IMR-90 (cell line): Measurements from ENCODE around the gene CCL19. TPM values are rescaled to one million over a fixed set of nuclear protein-coding genes. Genes with fewer than 3 reads are reported as not detected.

ENCODE experiments used
- ATAC-seq: fragments of 200-7000 bp; cut with Tn5 transposase; 2 replicates; pipeline ENCODE4 v1.9.1; 2020; ENCODE audit warnings: low read depth, mild to moderate bottlenecking, moderate library complexity
- BruUV-seq: library from RNA; stranded (reverse); fragments of 400-500 nt; replicated peaks from 2 replicates; lab custom pipeline; 2021; lab: Mats Ljungman, UMichigan
- CTCF ChIA-PET: fragments of 300-600 bp; formaldehyde crosslinking; extraction: SDS; loops from one replicate; lab custom pipeline; 2021; ENCODE audit warnings: antibody characterized with exemption; lab: Yijun Ruan, JAX
- POLR2A ChIA-PET: fragments of 300-600 bp; sonication (Branson Sonifier 250); formaldehyde crosslinking; loops from one replicate; lab custom pipeline; 2022; ENCODE audit warnings: antibody characterized with exemption; ENCODE audit not compliant: unreplicated experiment; lab: Charles Lee
- DNase-seq: peaks from one replicate; pipeline ENCODE4 v3.0.0; 2013
- H2AFZ ChIP-seq: replicated peaks from 2 replicates; pipeline ENCODE3; 2013; ENCODE audit warnings: low read length, mild to moderate bottlenecking; ENCODE audit not compliant: poor library complexity
- H2AK5ac ChIP-seq: 2 replicates; pipeline ENCODE4 v1.6.1; 2013; ENCODE audit warnings: low read depth, low read length, inconsistent platforms
- H2AK9ac ChIP-seq: replicated peaks from 2 replicates; pipeline ENCODE3; 2013; ENCODE audit warnings: mild to moderate bottlenecking, low read depth, low read length, moderate library complexity; ENCODE audit not compliant: poor library complexity
- H2BK120ac ChIP-seq: 2 replicates; pipeline ENCODE4 v1.6.1; 2013; ENCODE audit warnings: low read depth, low read length, inconsistent platforms
- H2BK15ac ChIP-seq: 3 replicates; pipeline ENCODE4 v1.6.1; 2013; ENCODE audit warnings: low read depth, low read length, inconsistent platforms
- H2BK20ac ChIP-seq: 2 replicates; pipeline ENCODE4 v1.6.1; 2013; ENCODE audit warnings: low read depth, mild to moderate bottlenecking, inconsistent platforms, low read length, moderate library complexity
- H2BK5ac ChIP-seq: 2 replicates; pipeline ENCODE4 v1.6.1; 2013; ENCODE audit warnings: mild to moderate bottlenecking, low read depth, low read length, inconsistent platforms; ENCODE audit not compliant: poor library complexity, severe bottlenecking
- H3K14ac ChIP-seq: replicated peaks from 2 replicates; pipeline ENCODE4 v1.6.1; 2013; ENCODE audit warnings: low read depth, low read length, inconsistent platforms
- H3K18ac ChIP-seq: 2 replicates; pipeline ENCODE4 v1.6.1; 2013; ENCODE audit warnings: low read depth, low read length, control low read depth
- H3K23ac ChIP-seq: 2 replicates; pipeline ENCODE4 v1.6.1; 2013; ENCODE audit warnings: low read depth, low read length, inconsistent platforms
- H3K27ac ChIP-seq: 2 replicates; pipeline ENCODE4 v1.5.1; 2013; ENCODE audit warnings: mild to moderate bottlenecking, control low read depth, low read length; ENCODE audit not compliant: insufficient read depth
- H3K27me3 ChIP-seq: 2 replicates; pipeline ENCODE4 v1.6.1; 2013; ENCODE audit warnings: low read length; ENCODE audit not compliant: control insufficient read depth, insufficient read depth
- H3K36me3 ChIP-seq: 2 replicates; pipeline ENCODE4 v1.6.1; 2013; ENCODE audit warnings: low read length, mixed read lengths; ENCODE audit not compliant: control insufficient read depth, insufficient read depth
- H3K4ac ChIP-seq: 2 replicates; pipeline ENCODE4 v1.6.1; 2013; ENCODE audit warnings: low read depth, low read length, inconsistent platforms
- H3K4me1 ChIP-seq: 2 replicates; pipeline ENCODE4 v1.6.1; 2013; ENCODE audit warnings: low read length, mixed read lengths; ENCODE audit not compliant: control insufficient read depth, insufficient read depth
- H3K4me2 ChIP-seq: 2 replicates; pipeline ENCODE4 v1.6.1; 2013; ENCODE audit warnings: low read depth, mild to moderate bottlenecking, control low read depth, low read length, moderate library complexity
- H3K4me3 ChIP-seq: 2 replicates; pipeline ENCODE4 v1.5.1; 2013; ENCODE audit warnings: low read depth, mild to moderate bottlenecking, control low read depth, low read length, moderate library complexity; ENCODE audit not compliant: insufficient read depth
- H3K56ac ChIP-seq: 2 replicates; pipeline ENCODE4 v1.6.1; 2013; ENCODE audit warnings: low read length, inconsistent platforms; ENCODE audit not compliant: insufficient read depth; ENCODE audit errors: extremely low read depth
- H3K79me1 ChIP-seq, 2 experiments: 2 replicates each; pipeline ENCODE4 v1.6.1; 2013; ENCODE audit warnings: low read length in 2 of 2, inconsistent platforms in 1 of 2, low read depth in 1 of 2
- H3K9ac ChIP-seq: 2 replicates; pipeline ENCODE4 v1.6.1; 2013; ENCODE audit warnings: low read depth, low read length, control low read depth
- H3K9me1 ChIP-seq: 2 replicates; pipeline ENCODE4 v1.6.1; 2013; ENCODE audit warnings: low read length, inconsistent platforms; ENCODE audit not compliant: insufficient read depth
- H3K9me3 ChIP-seq: 2 replicates; pipeline ENCODE4 v1.6.1; 2013; ENCODE audit warnings: low read length; ENCODE audit not compliant: control insufficient read depth, insufficient read depth
- H4K20me1 ChIP-seq: 2 replicates; pipeline ENCODE4 v1.6.1; 2013; ENCODE audit warnings: low read length, inconsistent platforms; ENCODE audit not compliant: insufficient read depth
- H4K5ac ChIP-seq: 2 replicates; pipeline ENCODE4 v1.6.1; 2013; ENCODE audit warnings: mild to moderate bottlenecking, low read depth, low read length, control low read depth
- H4K8ac ChIP-seq, 2 experiments: 2 replicates each; pipeline ENCODE4 v1.6.1; 2013; ENCODE audit warnings: low read depth in 2 of 2, low read length in 2 of 2, control low read depth in 1 of 2, inconsistent platforms in 1 of 2
- H4K91ac ChIP-seq: 2 replicates; pipeline ENCODE4 v1.6.1; 2013; ENCODE audit warnings: low read depth, low read length, inconsistent platforms; ENCODE audit not compliant: insufficient read depth
- BHLHE40 ChIP-seq: fragments of 150-350 bp; IDR thresholded peaks from 2 replicates; pipeline ENCODE4 v1.6.1; 2016; ENCODE audit warnings: mild to moderate bottlenecking, low read depth, low read length
- CEBPB ChIP-seq: IDR thresholded peaks from 2 replicates; pipeline ENCODE4 v1.6.1; 2012; ENCODE audit warnings: low read depth, low read length, improper control_type of control experiment
- CHD1 ChIP-seq: IDR thresholded peaks from 2 replicates; pipeline ENCODE4 v1.6.1; 2012; ENCODE audit warnings: low read depth, low read length, improper control_type of control experiment
- ELK1 ChIP-seq: fragments of 150-350 bp; IDR thresholded peaks from 2 replicates; pipeline ENCODE4 v1.6.1; 2016; ENCODE audit warnings: low read depth, mild to moderate bottlenecking, low read length, moderate library complexity, borderline replicate concordance
- FOS ChIP-seq: fragments of 150-350 bp; IDR thresholded peaks from 2 replicates; pipeline ENCODE4 v1.6.1; 2016; ENCODE audit warnings: low read depth, low read length
- MAFK ChIP-seq: IDR thresholded peaks from 2 replicates; pipeline ENCODE4 v1.6.1; 2012; ENCODE audit warnings: low read depth, low read length, improper control_type of control experiment
- MAZ ChIP-seq: IDR thresholded peaks from 2 replicates; pipeline ENCODE4 v1.6.1; 2012; ENCODE audit warnings: low read depth, mild to moderate bottlenecking, low read length, improper control_type of control experiment, moderate library complexity, borderline replicate concordance
- MXI1 ChIP-seq: IDR thresholded peaks from 2 replicates; pipeline ENCODE4 v1.6.1; 2012; ENCODE audit warnings: low read depth, mild to moderate bottlenecking, low read length, moderate library complexity, borderline replicate concordance
- NFE2L2 ChIP-seq: fragments of 150-350 bp; IDR thresholded peaks from 2 replicates; pipeline ENCODE4 v1.6.1; 2016; ENCODE audit warnings: low read depth, mild to moderate bottlenecking, low read length
- POLR2A ChIP-seq: IDR thresholded peaks from 2 replicates; pipeline ENCODE4 v1.6.1; 2012; ENCODE audit warnings: mild to moderate bottlenecking, low read depth, low read length
- RAD21 ChIP-seq: IDR thresholded peaks from 2 replicates; pipeline ENCODE4 v1.6.1; 2012; ENCODE audit warnings: low read length, improper control_type of control experiment
- RCOR1 ChIP-seq: IDR thresholded peaks from 2 replicates; pipeline ENCODE4 v1.6.1; 2012; ENCODE audit warnings: mild to moderate bottlenecking, low read length, improper control_type of control experiment; ENCODE audit not compliant: insufficient replicate concordance
- RFX5 ChIP-seq: IDR thresholded peaks from 2 replicates; pipeline ENCODE4 v1.8.0; 2012; ENCODE audit warnings: low read depth, mild to moderate bottlenecking, low read length, moderate library complexity
- SMC3 ChIP-seq: fragments of 150-350 bp; IDR thresholded peaks from 2 replicates; pipeline ENCODE4 v1.6.1; 2016; ENCODE audit warnings: low read depth, mild to moderate bottlenecking, antibody characterized with exemption, low read length, moderate library complexity
- USF2 ChIP-seq: fragments of 150-350 bp; IDR thresholded peaks from 2 replicates; pipeline ENCODE4 v1.6.1; 2017; ENCODE audit warnings: mild to moderate bottlenecking, antibody characterized with exemption, low read length, low read depth
- dilution Hi-C: fragments of 300-500 bp; cut with HindIII; formaldehyde crosslinking; loops from one replicate; pipeline ENCODE4 v1.14.3; 2018; ENCODE audit warnings: low sequenced_read_pairs; ENCODE audit not compliant: unreplicated experiment
- in situ Hi-C: fragments of 300-500 bp; cut with MboI; formaldehyde crosslinking; loops from 3 replicates; pipeline ENCODE4 v1.14.3; 2019; ENCODE audit warnings: low sequenced_read_pairs, inconsistent platforms, mixed read lengths
- intact Hi-C: fragments of 100-400 bp; cut with micrococcal nuclease; formaldehyde crosslinking; loops from 2 replicates; pipeline ENCODE4 v1.10.0; 2022
- polyA plus RNA-seq, 3 experiments: library from polyadenylated mRNA; depleted of rRNA; stranded (reverse); fragments of >200 nt; gene quantifications; 2 replicates each; pipeline ENCODE4 v1.2.3, GENCODE V29; 2012; ENCODE audit warnings: low replicate concordance in 1 of 3
- total RNA-seq: library from RNA; depleted of rRNA; stranded (reverse); fragments of >200 nt; gene quantifications from 2 replicates; pipeline ENCODE4 v1.2.3, GENCODE V29; 2012
- TF ChIP-seq, protein P1 (sequence below): conservative IDR thresholded peaks from 2 replicates; pipeline ENCODE4 v1.5.1; 2012; ENCODE audit warnings: mild to moderate bottlenecking, low read depth, low read length, improper control_type of control experiment

CCL19 gene
- total and polyA plus RNA-seq, 2 of the 4 experiments (the other 2 are of a cell fraction): not detected

GRCh38 chr9:34714007-34714406 lies 22.9 kb upstream of the CCL19 start:
- no peak for TF ChIP-seq POLR2A
- no peak for TF ChIP-seq MXI1
- no peak for TF ChIP-seq FOS
- TF ChIP-seq CEBPB: no peak
- no peak for TF ChIP-seq MAFK
- TF ChIP-seq USF2: no peak
- TF ChIP-seq, protein P1, sequence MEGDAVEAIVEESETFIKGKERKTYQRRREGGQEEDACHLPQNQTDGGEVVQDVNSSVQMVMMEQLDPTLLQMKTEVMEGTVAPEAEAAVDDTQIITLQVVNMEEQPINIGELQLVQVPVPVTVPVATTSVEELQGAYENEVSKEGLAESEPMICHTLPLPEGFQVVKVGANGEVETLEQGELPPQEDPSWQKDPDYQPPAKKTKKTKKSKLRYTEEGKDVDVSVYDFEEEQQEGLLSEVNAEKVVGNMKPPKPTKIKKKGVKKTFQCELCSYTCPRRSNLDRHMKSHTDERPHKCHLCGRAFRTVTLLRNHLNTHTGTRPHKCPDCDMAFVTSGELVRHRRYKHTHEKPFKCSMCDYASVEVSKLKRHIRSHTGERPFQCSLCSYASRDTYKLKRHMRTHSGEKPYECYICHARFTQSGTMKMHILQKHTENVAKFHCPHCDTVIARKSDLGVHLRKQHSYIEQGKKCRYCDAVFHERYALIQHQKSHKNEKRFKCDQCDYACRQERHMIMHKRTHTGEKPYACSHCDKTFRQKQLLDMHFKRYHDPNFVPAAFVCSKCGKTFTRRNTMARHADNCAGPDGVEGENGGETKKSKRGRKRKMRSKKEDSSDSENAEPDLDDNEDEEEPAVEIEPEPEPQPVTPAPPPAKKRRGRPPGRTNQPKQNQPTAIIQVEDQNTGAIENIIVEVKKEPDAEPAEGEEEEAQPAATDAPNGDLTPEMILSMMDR: no peak
- no peak for TF ChIP-seq MAZ
- TF ChIP-seq SMC3: no peak
- TF ChIP-seq RAD21: no peak
- no peak for TF ChIP-seq BHLHE40
- TF ChIP-seq RFX5: no peak
- no peak for TF ChIP-seq RCOR1
- no peak for TF ChIP-seq NFE2L2
- no peak for TF ChIP-seq CHD1
- no peak for TF ChIP-seq ELK1
- no peak overlapping the region for H2BK15ac ChIP-seq
- no TSS peak for BruUV-seq
- H3K14ac ChIP-seq: no peak overlapping the region
- no peaks in the 10 kb centered on the region; the same call in 1 of the 2 replicates for H3K4me1 ChIP-seq
- intact Hi-C loops (no loop called here), in situ Hi-C loops (no loop called here), dilution Hi-C loops (no loop called here)
- no peak overlapping the region for H3K4me3 ChIP-seq
- H3K18ac ChIP-seq: no peak overlapping the region
- DNase-seq: no peak
- H3K36me3 ChIP-seq: no peaks in the 10 kb centered on the region
- H3K27ac ChIP-seq: no peak overlapping the region
- no peak overlapping the region for H4K8ac ChIP-seq
- peaks cover 2% of the 10 kb centered on the region; the same call in 1 of the 2 replicates for H3K9me1 ChIP-seq
- no peak overlapping the region for H3K56ac ChIP-seq
- no peak overlapping the region for H2AK5ac ChIP-seq
- H4K91ac ChIP-seq: no peak overlapping the region
- no peak overlapping the region for H2BK20ac ChIP-seq
- H3K27me3 ChIP-seq: peaks cover 35% of the 10 kb centered on the region
- no peak overlapping the region for H2AK9ac ChIP-seq
- H4K5ac ChIP-seq: no peak overlapping the region
- H2AFZ ChIP-seq: no peak overlapping the region
- no peaks in the 10 kb centered on the region for H3K9me3 ChIP-seq
- H3K4me2 ChIP-seq: no peak overlapping the region
- H4K20me1 ChIP-seq: no peaks in the 10 kb centered on the region
- H3K79me1 ChIP-seq: no peaks in the 10 kb centered on the region
- no peak overlapping the region; the same call in 1 of the 2 replicates for H3K23ac ChIP-seq
- CTCF ChIA-PET: interaction anchor here (2.8 kb wide), 1 partner anchor 12 kb away, joined by 14 read pairs; no protein-coding TSS in a partner anchor
- no peak overlapping the region for H3K4ac ChIP-seq
- POLR2A ChIA-PET: no interaction called here
- ATAC-seq: no peak
- H2BK120ac ChIP-seq: no peak overlapping the region
- no peak overlapping the region for H3K9ac ChIP-seq
- H2BK5ac ChIP-seq: no peak overlapping the region
